ENCODE results near the gene PCDHGA1.

The PCDHGA1 gene

DNA sequence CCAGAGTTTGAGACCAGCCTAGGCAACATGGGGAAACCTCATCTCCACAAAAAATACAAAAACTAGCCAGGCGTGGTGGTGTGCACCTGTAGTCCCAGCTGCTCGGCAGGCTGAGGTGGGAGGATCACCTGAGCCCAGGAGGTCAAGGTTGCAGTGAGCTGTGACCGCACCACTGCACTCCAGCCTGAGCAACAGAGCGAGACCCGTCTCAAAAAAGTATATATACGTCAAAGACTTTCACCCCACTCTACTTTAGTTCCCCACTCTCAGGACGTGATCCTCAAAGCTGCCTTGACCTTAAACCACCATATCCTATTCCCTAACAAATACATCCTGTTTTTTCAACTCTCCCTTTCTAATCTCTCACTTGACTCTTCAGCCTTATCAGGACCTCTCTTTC lies 199.6 kb downstream of the PCDHGA1 start:
- DNase-seq (ENCODE audit: low read depth in 2 of 2), result no peak

DNA sequence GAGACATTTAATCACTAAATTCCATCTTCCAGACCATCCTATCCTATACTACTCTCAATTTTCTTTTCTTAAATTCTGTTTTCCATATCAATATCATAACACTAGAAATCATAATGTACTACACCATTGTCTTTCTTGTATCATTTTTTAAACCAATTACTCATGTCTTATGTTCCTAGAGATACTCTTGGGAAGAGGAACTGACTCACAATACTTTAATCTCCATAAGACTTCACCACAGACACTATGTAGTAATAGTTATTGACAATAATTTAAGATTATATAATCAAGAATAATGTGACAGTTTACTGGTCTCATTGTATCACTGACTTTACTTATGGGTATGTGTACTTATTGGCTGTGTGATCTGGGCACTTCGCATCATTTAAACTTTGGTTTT lies 202.4 kb downstream of the PCDHGA1 start:
- no peak for DNase-seq (ENCODE audit: low read depth in 2 of 2)

- DNase-seq (ENCODE audit: low read depth in 2 of 2), result no peak
Measured at GRCh38 chr5:141533897-141534296, 203.6 kb downstream of the PCDHGA1 start.

DNA sequence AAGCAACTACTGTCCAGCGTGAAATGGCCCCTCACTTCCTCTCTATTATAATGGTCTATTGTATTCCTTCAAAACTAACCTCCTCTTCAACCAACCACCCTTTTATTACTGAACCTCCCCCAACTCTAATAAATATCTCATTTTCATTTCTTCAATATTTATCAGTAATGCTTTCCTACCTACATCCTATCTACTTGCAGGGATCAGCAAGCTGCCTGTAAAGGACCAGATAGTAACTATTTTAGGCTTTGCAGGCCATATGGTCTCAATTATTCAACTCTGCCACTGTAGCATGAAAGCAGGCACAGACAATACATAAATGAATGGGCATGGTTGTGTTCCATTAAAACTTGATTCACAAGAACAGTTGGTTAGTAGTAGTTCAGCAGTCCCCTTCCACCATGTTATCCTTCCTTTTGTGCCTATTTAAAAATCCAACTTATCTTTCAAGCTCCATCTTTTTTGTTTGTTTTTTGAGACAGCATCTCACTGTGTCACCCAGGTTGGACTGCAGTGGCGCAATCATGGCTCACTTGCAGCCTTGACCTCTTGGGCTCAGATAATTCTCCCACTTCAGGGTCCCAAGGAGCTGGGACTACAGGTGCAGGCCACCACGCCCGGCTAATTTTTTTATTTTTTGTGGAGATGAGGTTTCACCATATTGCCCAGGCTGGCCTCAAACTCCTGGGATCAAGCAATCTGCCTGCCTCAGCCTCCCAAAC lies 204.3 kb downstream of the PCDHGA1 start:
- DNase-seq (ENCODE audit: low read depth in 2 of 2), result no peak

DNA sequence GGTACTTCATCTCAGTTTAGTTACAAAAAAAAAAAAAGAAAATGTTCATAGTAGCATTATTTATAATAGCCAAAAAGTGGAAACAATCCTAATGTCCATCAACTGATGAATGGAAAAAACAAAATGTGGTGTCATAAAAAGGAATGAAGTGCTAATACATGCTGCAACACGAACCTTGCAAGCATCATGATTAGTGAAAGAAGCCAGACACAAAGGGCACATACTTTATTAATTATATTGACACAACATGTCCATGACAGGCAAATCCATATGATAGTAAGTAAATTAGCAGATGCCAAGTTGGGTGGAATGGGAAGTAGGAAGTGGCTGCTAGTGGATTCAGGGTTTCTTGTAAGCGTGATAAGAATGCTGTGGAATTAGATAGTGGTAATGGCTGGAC lies 212.7 kb downstream of the PCDHGA1 start:
- DNase-seq (ENCODE audit: low read depth in 2 of 2), result no peak

- DNase-seq (ENCODE audit: low read depth in 2 of 2), result no peak
Measured at GRCh38 chr5:141547488-141547887, 217.2 kb downstream of the PCDHGA1 start.

GRCh38 chr5:141547921-141548320 lies 217.6 kb downstream of the PCDHGA1 start:
- DNase-seq (ENCODE audit: low read depth in 2 of 2), result no peak

DNA sequence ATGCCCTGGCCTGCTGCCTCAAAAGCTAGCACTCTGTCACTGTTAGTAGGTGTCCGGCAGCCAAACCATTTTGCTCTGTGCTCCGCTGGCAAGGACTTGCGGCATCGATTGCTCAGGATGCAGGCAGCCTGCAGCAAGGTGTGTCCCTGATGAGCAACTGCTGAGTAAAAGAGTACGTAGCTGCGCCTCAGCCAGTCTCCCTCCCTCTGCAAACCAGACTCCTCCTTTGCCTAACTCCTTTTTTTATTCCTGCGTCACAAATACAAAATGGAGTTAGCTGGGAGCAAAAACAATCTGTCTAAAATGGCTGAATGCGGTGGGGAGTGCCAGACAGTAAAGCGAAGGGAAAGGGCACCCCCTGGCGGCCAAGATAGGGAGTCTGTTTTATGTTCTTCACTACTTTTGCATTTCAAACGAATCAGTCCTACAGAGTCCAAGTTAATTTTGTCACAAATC lies 227.4 kb downstream of the PCDHGA1 start:
- peak; percentile 49 to 71 for DNase-seq (ENCODE audit: low read depth in 2 of 2)

GRCh38 chr5:141558150-141558549 lies 227.8 kb downstream of the PCDHGA1 start:
- DNase-seq (ENCODE audit: low read depth in 2 of 2), result no peak

GRCh38 chr5:141559461-141559860 lies 229.1 kb downstream of the PCDHGA1 start:
- DNase-seq (ENCODE audit: low read depth in 2 of 2), result no peak

- no peak for DNase-seq (ENCODE audit: low read depth in 2 of 2)
Measured at GRCh38 chr5:141560151-141560550, 229.8 kb downstream of the PCDHGA1 start.

DNA sequence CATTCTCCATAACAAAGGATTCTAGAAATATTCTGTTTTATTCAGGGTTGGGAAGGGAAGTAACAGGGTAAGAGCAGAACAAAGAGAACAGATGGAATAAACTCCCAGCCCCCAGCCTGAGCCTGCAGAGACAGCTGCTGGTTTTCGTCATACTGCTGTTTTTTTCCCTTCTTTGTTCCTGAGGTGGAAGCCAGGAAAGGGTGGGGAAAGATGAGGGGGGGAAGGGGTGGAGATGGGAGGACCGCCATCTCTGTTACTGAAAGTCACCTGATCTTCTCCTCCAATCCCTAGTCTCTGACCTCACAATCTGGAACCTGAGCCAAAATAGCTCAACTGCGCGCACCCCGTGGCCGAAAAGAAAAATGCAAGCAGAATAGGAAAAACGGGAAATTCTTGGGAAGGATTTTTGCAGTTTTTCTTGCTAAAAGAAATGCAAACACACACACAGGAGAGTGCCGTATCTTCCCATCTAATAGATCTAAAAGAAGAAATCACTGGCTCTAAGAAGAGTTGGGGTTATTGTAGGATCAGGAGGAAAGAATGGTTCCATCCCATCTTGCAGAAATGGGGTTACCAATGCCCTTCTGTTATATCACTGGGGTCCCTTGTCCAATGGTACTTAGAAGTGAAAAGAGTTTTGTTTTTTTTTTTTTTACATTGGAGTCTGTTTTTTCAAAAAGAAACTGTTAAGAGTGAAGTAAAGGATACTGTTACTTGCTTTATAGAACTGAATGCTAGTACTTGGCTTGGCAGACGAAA lies 230.6 kb downstream of the PCDHGA1 start:
- no peak for DNase-seq (ENCODE audit: low read depth in 2 of 2)

Measured in stimulated activated CD4-positive, alpha-beta T cell treated with anti-CD3 and anti-CD28 coated beads, Interleukin-12 subunit alpha, Interleukin-12 subunit beta, amount 100 ng/mL, for 24 hours (primary cell).